ENCODE data around the gene AP4B1.

DNA sequence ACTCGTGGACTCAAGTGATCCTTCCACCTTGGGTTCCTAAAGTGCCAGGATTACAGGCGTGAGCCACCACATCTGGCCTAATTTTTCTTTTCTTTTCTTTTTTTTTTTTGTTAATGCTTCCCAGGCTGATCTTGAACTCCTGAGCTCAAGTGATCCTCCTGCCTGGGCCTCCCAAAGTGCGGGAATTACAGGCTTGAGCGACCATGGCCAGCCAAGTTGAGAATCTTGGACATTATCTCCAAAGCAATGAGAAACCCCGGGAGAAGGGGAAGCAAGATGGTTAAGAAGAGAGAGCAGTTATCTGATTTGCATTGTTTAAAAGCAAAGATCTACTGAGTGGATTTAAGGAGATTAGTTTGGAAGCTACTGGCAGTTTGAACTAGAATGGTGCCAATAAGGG lies 33.6 kb upstream of the AP4B1 start:
- TF ChIP-seq, protein P1, sequence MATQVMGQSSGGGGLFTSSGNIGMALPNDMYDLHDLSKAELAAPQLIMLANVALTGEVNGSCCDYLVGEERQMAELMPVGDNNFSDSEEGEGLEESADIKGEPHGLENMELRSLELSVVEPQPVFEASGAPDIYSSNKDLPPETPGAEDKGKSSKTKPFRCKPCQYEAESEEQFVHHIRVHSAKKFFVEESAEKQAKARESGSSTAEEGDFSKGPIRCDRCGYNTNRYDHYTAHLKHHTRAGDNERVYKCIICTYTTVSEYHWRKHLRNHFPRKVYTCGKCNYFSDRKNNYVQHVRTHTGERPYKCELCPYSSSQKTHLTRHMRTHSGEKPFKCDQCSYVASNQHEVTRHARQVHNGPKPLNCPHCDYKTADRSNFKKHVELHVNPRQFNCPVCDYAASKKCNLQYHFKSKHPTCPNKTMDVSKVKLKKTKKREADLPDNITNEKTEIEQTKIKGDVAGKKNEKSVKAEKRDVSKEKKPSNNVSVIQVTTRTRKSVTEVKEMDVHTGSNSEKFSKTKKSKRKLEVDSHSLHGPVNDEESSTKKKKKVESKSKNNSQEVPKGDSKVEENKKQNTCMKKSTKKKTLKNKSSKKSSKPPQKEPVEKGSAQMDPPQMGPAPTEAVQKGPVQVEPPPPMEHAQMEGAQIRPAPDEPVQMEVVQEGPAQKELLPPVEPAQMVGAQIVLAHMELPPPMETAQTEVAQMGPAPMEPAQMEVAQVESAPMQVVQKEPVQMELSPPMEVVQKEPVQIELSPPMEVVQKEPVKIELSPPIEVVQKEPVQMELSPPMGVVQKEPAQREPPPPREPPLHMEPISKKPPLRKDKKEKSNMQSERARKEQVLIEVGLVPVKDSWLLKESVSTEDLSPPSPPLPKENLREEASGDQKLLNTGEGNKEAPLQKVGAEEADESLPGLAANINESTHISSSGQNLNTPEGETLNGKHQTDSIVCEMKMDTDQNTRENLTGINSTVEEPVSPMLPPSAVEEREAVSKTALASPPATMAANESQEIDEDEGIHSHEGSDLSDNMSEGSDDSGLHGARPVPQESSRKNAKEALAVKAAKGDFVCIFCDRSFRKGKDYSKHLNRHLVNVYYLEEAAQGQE (IDR thresholded peaks at IDR 0.05; ENCODE audit: borderline replicate concordance): no peak
- TF ChIP-seq EZH2 (IDR thresholded peaks at IDR 0.05; ENCODE audit: borderline replicate concordance, insufficient read depth, low read length, poor library complexity, severe bottlenecking) (no peak), TAF1 (IDR thresholded peaks at IDR 0.05; ENCODE audit: low read depth) (no peak)
- TF ChIP-seq, protein P2, sequence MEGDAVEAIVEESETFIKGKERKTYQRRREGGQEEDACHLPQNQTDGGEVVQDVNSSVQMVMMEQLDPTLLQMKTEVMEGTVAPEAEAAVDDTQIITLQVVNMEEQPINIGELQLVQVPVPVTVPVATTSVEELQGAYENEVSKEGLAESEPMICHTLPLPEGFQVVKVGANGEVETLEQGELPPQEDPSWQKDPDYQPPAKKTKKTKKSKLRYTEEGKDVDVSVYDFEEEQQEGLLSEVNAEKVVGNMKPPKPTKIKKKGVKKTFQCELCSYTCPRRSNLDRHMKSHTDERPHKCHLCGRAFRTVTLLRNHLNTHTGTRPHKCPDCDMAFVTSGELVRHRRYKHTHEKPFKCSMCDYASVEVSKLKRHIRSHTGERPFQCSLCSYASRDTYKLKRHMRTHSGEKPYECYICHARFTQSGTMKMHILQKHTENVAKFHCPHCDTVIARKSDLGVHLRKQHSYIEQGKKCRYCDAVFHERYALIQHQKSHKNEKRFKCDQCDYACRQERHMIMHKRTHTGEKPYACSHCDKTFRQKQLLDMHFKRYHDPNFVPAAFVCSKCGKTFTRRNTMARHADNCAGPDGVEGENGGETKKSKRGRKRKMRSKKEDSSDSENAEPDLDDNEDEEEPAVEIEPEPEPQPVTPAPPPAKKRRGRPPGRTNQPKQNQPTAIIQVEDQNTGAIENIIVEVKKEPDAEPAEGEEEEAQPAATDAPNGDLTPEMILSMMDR (IDR thresholded peaks at IDR 0.05; ENCODE audit: poor library complexity, severe bottlenecking): no peak

Measured in neural cell (in vitro differentiated cells).